Measurements from ENCODE around the gene PMM1.
A peak's percentile ranks its signal among the peaks of the same experiment; 100 is the strongest.

The PMM1 gene

DNA sequence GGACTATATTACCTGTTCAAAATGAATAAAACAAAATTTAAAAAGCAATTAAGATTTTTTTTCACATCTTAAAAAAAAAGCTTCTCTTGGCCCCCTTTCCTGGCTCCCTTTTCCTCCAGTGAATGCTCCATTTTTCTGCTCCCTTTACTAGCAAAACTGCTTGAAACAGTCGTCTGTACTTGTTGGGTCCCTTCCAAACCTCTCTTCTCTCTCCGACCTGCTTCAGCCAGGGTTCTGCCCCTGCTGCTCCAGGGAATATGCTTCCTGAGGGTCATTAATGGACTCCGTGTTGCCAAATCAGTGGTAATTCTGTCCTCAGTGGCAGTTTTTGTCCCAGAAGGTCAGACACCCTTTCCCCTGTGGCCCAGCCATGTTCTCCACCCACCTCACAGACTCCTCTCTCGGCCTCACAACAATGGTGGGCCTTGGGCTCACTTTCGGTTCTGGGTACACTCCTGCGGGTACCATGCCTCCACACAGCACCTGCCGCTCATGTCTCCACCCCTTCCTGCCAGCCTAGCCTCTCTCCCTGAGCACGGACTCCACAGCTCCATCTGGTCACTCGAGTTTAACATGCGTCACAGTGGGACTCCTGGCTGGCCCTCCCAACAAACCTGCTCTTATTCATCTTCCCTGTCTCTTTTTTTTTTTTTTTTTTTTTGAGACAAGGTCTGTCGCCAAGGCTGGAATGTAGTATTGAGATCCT lies 37.6 kb downstream of the PMM1 start:
- Histone ChIP-seq H3K4me3 (ENCODE audit: low read length) (no peak overlapping the region), H3K4me2 (ENCODE audit: low read length) (peak overlapping the region; percentile 37; the same call in 1 of the 2 replicates), H3K36me3 (ENCODE audit: control insufficient read depth, low read length) (no peaks in the 10 kb centered on the region), H3K79me2 (ENCODE audit: control insufficient read depth, low read length) (no peaks in the 10 kb centered on the region), H3K27ac (ENCODE audit: low read depth, low read length) (no peak overlapping the region), H3K27me3 (ENCODE audit: control insufficient read depth, low read length) (peaks cover 10% of the 10 kb centered on the region; the same call in 1 of the 2 replicates), H3K9me2 (replicated peaks; ENCODE audit: control insufficient read depth, low read length) (no peaks in the 10 kb centered on the region), H3K9me3 (ENCODE audit: control insufficient read depth, insufficient read depth, low read length) (no peaks in the 10 kb centered on the region), H4K20me1 (ENCODE audit: control insufficient read depth, insufficient read depth, low read depth, low read length) (no peaks in the 10 kb centered on the region), H3K4me1 (ENCODE audit: control insufficient read depth, low read length) (no peaks in the 10 kb centered on the region), H3F3A (ENCODE audit: control insufficient read depth, insufficient read depth) (no peaks in the 10 kb centered on the region)
- no peak for TF ChIP-seq EZH2phosphoT487 (IDR thresholded peaks at IDR 0.05; ENCODE audit: borderline replicate concordance, low read length)
- TF ChIP-seq CTCF (IDR thresholded peaks at IDR 0.05; ENCODE audit: low read depth, low read length, poor library complexity, severe bottlenecking) = no peak

- H3F3A ChIP-seq (ENCODE audit: control insufficient read depth, insufficient read depth) = no peaks in the 10 kb centered on the region
- H3K4me2 ChIP-seq (ENCODE audit: low read length) = no peak overlapping the region
- TF ChIP-seq CTCF (IDR thresholded peaks at IDR 0.05; ENCODE audit: low read depth, low read length, poor library complexity, severe bottlenecking) (no peak), EZH2phosphoT487 (IDR thresholded peaks at IDR 0.05; ENCODE audit: borderline replicate concordance, low read length) (no peak)
- H4K20me1 ChIP-seq (ENCODE audit: control insufficient read depth, insufficient read depth, low read depth, low read length) = no peaks in the 10 kb centered on the region
- no peaks in the 10 kb centered on the region for H3K79me2 ChIP-seq (ENCODE audit: control insufficient read depth, low read length)
- H3K27me3 ChIP-seq (ENCODE audit: control insufficient read depth, low read length) = peaks cover 6% of the 10 kb centered on the region; the same call in 1 of the 2 replicates
- no peaks in the 10 kb centered on the region for H3K9me2 ChIP-seq (replicated peaks; ENCODE audit: control insufficient read depth, low read length)
- H3K27ac ChIP-seq (ENCODE audit: low read depth, low read length) = no peak overlapping the region
- H3K9me3 ChIP-seq (ENCODE audit: control insufficient read depth, insufficient read depth, low read length) = no peaks in the 10 kb centered on the region
- H3K36me3 ChIP-seq (ENCODE audit: control insufficient read depth, low read length) = no peaks in the 10 kb centered on the region
- H3K4me3 ChIP-seq (ENCODE audit: low read length) = no peak overlapping the region
- H3K4me1 ChIP-seq (ENCODE audit: control insufficient read depth, low read length) = no peaks in the 10 kb centered on the region
These were observed 38.6 kb downstream of the PMM1 start for GRCh38 chr22:41550952-41551491.

- H3K27me3 ChIP-seq (ENCODE audit: control insufficient read depth, low read length) = peaks cover 6% of the 10 kb centered on the region; the same call in 1 of the 2 replicates
- no peak overlapping the region for H3K4me3 ChIP-seq (ENCODE audit: low read length)
- H4K20me1 ChIP-seq (ENCODE audit: control insufficient read depth, insufficient read depth, low read depth, low read length) = no peaks in the 10 kb centered on the region
- H3K9me3 ChIP-seq (ENCODE audit: control insufficient read depth, insufficient read depth, low read length) = no peaks in the 10 kb centered on the region
- peaks cover 8% of the 10 kb centered on the region for H3K79me2 ChIP-seq (ENCODE audit: control insufficient read depth, low read length)
- no peaks in the 10 kb centered on the region; the same call in 1 of the 2 replicates for H3F3A ChIP-seq (ENCODE audit: control insufficient read depth, insufficient read depth)
- TF ChIP-seq CTCF (IDR thresholded peaks at IDR 0.05; ENCODE audit: low read depth, low read length, poor library complexity, severe bottlenecking) (no peak), EZH2phosphoT487 (IDR thresholded peaks at IDR 0.05; ENCODE audit: borderline replicate concordance, low read length) (no peak)
- no peak overlapping the region for H3K4me2 ChIP-seq (ENCODE audit: low read length)
- H3K27ac ChIP-seq (ENCODE audit: low read depth, low read length) = no peak overlapping the region
- no peaks in the 10 kb centered on the region for H3K9me2 ChIP-seq (replicated peaks; ENCODE audit: control insufficient read depth, low read length)
- H3K4me1 ChIP-seq (ENCODE audit: control insufficient read depth, low read length) = peaks cover 10% of the 10 kb centered on the region
- peaks cover 3% of the 10 kb centered on the region for H3K36me3 ChIP-seq (ENCODE audit: control insufficient read depth, low read length)
These were observed 40.8 kb downstream of the PMM1 start for GRCh38 chr22:41548830-41549211.
